ENCODE data around the gene LRRC51.

- TF ChIP-seq POLR2A (IDR thresholded peaks at IDR 0.05): no peak
- no peak for TF ChIP-seq CTCF (IDR thresholded peaks at IDR 0.05)
- no peak for TF ChIP-seq EP300 (IDR thresholded peaks at IDR 0.05; ENCODE audit: low read depth)
Measured at GRCh38 chr11:72084076-72084475, 3.4 kb downstream of the LRRC51 start.

All from transverse colon (tissue), 3 donors.